Endothelial cell of umbilical vein (primary cell): ENCODE measurements around the gene MS4A4A. TPM values are rescaled to one million over a fixed set of nuclear protein-coding genes. Genes with fewer than 3 reads are reported as not detected.

Source experiments
- BruUV-seq: library from RNA; stranded (reverse); fragments of 400-500 nt; replicated peaks from 2 replicates; lab custom pipeline; 2021; lab: Mats Ljungman, UMichigan
- CTCF ChIA-PET: fragments of 300-600, 350-600 bp; sonication (Branson Sonifier 250); formaldehyde crosslinking; loops from one replicate; lab custom pipeline; 2021; ENCODE audit warnings: antibody characterized with exemption, inconsistent platforms; lab: Charles Lee
- POLR2A ChIA-PET: fragments of 300-600, 350-600 bp; sonication (Branson Sonifier 250); formaldehyde crosslinking; loops from one replicate; lab custom pipeline; 2021; ENCODE audit warnings: antibody characterized with exemption, inconsistent platforms; lab: Charles Lee
- DNase-seq: peaks from one replicate; pipeline ENCODE4 v3.0.0-alpha.2; 2011; ENCODE audit warnings: low read depth, low spot score
- FAIRE-seq: peaks from 2 replicates; lab custom pipeline; 2011; peaks lifted over from hg19 to GRCh38; lab: Jason Lieb, UNC
- H2AFZ ChIP-seq: 2 replicates; pipeline ENCODE4 v1.6.0; 2012; ENCODE audit warnings: low read depth, low read length, control low read depth, inconsistent platforms
- H3K27ac ChIP-seq: 2 replicates; pipeline ENCODE4 v1.5.1; 2011; ENCODE audit warnings: low read depth, mild to moderate bottlenecking, control low read depth, low read length, moderate library complexity; ENCODE audit not compliant: insufficient read depth
- H3K27me3 ChIP-seq, 2 experiments: 2 replicates each; pipeline versions ENCODE4 v1.6.0 to v1.6.1; 2011; ENCODE audit warnings: low read length in 2 of 2, mixed read lengths in 1 of 2; ENCODE audit not compliant: control insufficient read depth in 2 of 2, insufficient read depth in 2 of 2
- H3K36me3 ChIP-seq, 2 experiments: 2 replicates in 1 of 2; 3 replicates in 1 of 2; pipeline ENCODE4 v1.5.1; 2011; ENCODE audit warnings: low read length in 2 of 2, mild to moderate bottlenecking in 1 of 2, moderate library complexity in 1 of 2; ENCODE audit not compliant: control insufficient read depth in 2 of 2, insufficient read depth in 2 of 2; ENCODE audit errors: extremely low read depth in 1 of 2
- H3K4me1 ChIP-seq: 3 replicates; pipeline ENCODE4 v1.5.1; 2011; ENCODE audit warnings: mild to moderate bottlenecking, low read length; ENCODE audit not compliant: control insufficient read depth, insufficient read depth; ENCODE audit errors: extremely low read depth
- H3K4me2 ChIP-seq: 2 replicates; pipeline ENCODE4 v1.6.1; 2011; ENCODE audit warnings: low read length, control low read depth, mixed read lengths; ENCODE audit not compliant: insufficient read depth
- H3K4me3 ChIP-seq, 3 experiments: fragments of 200-600 bp in 1 of 3; sonication (generic), shearing (Covaris generic) in 1 of 3; replicated peaks in 1 of 3; 2 replicates each; pipeline ENCODE4 v1.5.1; 2011 to 2016; ENCODE audit warnings: control low read depth in 3 of 3, low read length in 3 of 3, mild to moderate bottlenecking in 2 of 3, inconsistent platforms in 1 of 3, low read depth in 1 of 3, moderate library complexity in 1 of 3; ENCODE audit not compliant: insufficient read depth in 1 of 3
- H3K79me2 ChIP-seq: 2 replicates; pipeline ENCODE4 v1.6.0; 2012; ENCODE audit warnings: low read length, inconsistent platforms; ENCODE audit not compliant: control insufficient read depth, insufficient read depth
- H3K9ac ChIP-seq: replicated peaks from 2 replicates; pipeline ENCODE3; 2011; ENCODE audit warnings: low read length, control low read depth; ENCODE audit not compliant: insufficient read depth; ENCODE audit errors: extremely low read depth
- H3K9me1 ChIP-seq: replicated peaks from 3 replicates; pipeline ENCODE4 v1.6.0; 2011; ENCODE audit warnings: mild to moderate bottlenecking, low read length; ENCODE audit not compliant: control insufficient read depth, insufficient read depth; ENCODE audit errors: extremely low read depth
- H3K9me3 ChIP-seq: replicated peaks from 2 replicates; pipeline ENCODE4 v1.5.1; 2012; ENCODE audit warnings: low read length, inconsistent platforms; ENCODE audit not compliant: control insufficient read depth, insufficient read depth
- H4K20me1 ChIP-seq: replicated peaks from 2 replicates; pipeline ENCODE3; 2011; ENCODE audit warnings: mild to moderate bottlenecking, low read length; ENCODE audit not compliant: control insufficient read depth, insufficient read depth; ENCODE audit errors: extremely low read depth
- EZH2 ChIP-seq: IDR thresholded peaks from 2 replicates; pipeline ENCODE4 v1.6.1; 2012; ENCODE audit warnings: borderline replicate concordance, low read depth, mild to moderate bottlenecking, moderate library complexity, low read length, inconsistent platforms; ENCODE audit not compliant: severe bottlenecking
- FOS ChIP-seq: IDR thresholded peaks from 2 replicates; pipeline ENCODE4 v1.6.1; 2011; ENCODE audit warnings: mild to moderate bottlenecking, low read length, moderate library complexity, borderline replicate concordance; ENCODE audit not compliant: insufficient read depth
- GATA2 ChIP-seq: IDR thresholded peaks from 2 replicates; pipeline ENCODE4 v1.7.0; 2011; ENCODE audit warnings: low read depth, mild to moderate bottlenecking, moderate library complexity, mixed read lengths, low read length; ENCODE audit not compliant: insufficient read length, insufficient read depth
- JUN ChIP-seq: IDR thresholded peaks from 2 replicates; pipeline ENCODE4 v1.6.1; 2011; ENCODE audit warnings: borderline replicate concordance, low read depth; ENCODE audit not compliant: insufficient read length, insufficient read depth
- MYC ChIP-seq: IDR thresholded peaks from one replicate; pipeline ENCODE4 v1.6.1; 2011; ENCODE audit warnings: mild to moderate bottlenecking, low read depth, low read length
- POLR2A ChIP-seq: IDR thresholded peaks from 2 replicates; pipeline ENCODE4 v1.6.1; 2012; ENCODE audit warnings: low read depth, mild to moderate bottlenecking, control low read depth, low read length
- POLR2AphosphoS5 ChIP-seq: IDR thresholded peaks from 2 replicates; pipeline ENCODE4 v1.6.1; 2012; ENCODE audit warnings: low read depth, mild to moderate bottlenecking, control low read depth, low read length, moderate library complexity; ENCODE audit not compliant: insufficient read depth
- dilution Hi-C: fragments of 300-500 bp; cut with MboI; formaldehyde crosslinking; loops from one replicate; pipeline ENCODE4 v1.15.0; 2019; ENCODE audit warnings: low sequenced_read_pairs; ENCODE audit not compliant: extremely low pct_ligation_motif_present
- intact Hi-C: fragments of 100-400 bp; cut with micrococcal nuclease; formaldehyde crosslinking; loops from one replicate; pipeline ENCODE4 v1.10.0; 2022
- polyA plus RNA-seq, 4 experiments: library from polyadenylated mRNA; depleted of rRNA in 3 of 4; stranded (reverse) in 3 of 4; unstranded in 1 of 4; fragments of >200 nt; gene quantifications; 2 replicates each; pipeline versions ENCODE4 v1.2.1 to v1.2.3, GENCODE V29; 2011 to 2012; ENCODE audit warnings: missing spikeins in 1 of 4
- total RNA-seq: library from RNA; stranded (reverse); gene quantifications from 2 replicates; pipeline ENCODE4 v1.2.3, GENCODE V29; 2021
- TF ChIP-seq, protein P1 (sequence below), 2 donors: IDR thresholded peaks; 1 replicate in 1 of 2; 2 replicates in 1 of 2; pipeline ENCODE4 v1.5.1; 2011; ENCODE audit warnings: low read length in 2 of 2, mild to moderate bottlenecking in 2 of 2, moderate library complexity in 2 of 2, control low read depth in 1 of 2, inconsistent platforms in 1 of 2, low read depth in 1 of 2; ENCODE audit not compliant: insufficient read depth in 1 of 2; ENCODE audit errors: extremely low read depth in 1 of 2
- TF ChIP-seq, protein P2 (sequence below): IDR thresholded peaks from 2 replicates; pipeline ENCODE4 v1.6.1; 2011; ENCODE audit not compliant: insufficient read depth, insufficient read length

MS4A4A gene
- total and polyA plus RNA-seq, 2 donors (not counting 3 experiments of a cell fraction or from before 2014, with no cell fraction given) = 0.19 TPM; not detected in 1

DNA sequence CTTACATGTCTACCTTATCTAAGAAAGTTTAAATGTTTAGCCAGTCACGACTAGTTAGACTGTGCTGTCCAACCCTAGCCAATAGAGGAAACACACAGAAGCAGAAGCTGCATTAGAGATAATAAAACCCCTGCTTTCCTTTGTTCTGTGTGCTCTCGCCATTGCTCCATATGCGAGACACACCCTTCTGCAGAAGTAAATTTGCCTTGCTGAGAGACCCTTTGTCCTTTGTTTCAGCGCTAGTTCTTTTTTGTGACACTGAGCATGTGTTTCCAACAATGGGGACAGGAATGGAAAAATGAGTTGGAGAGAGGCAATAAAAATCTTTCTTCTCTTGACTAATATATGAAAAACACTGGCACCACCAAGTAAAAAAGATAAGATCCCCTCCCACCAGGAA lies 19.5 kb upstream of the MS4A4A start:
- Histone ChIP-seq H3K9ac (no peak overlapping the region), H3K4me1 (no peaks in the 10 kb centered on the region), H3K27ac (no peak overlapping the region), H3K4me2 (no peak overlapping the region), H2AFZ (no peak overlapping the region), H3K9me3 (no peaks in the 10 kb centered on the region), H3K27me3 (peaks cover 0 to 5% of the 10 kb centered on the region in 2 experiments), H3K79me2 (no peaks in the 10 kb centered on the region), H4K20me1 (no peaks in the 10 kb centered on the region), H3K9me1 (no peaks in the 10 kb centered on the region), H3K4me3 (no peak overlapping the region), H3K36me3 (no peaks in the 10 kb centered on the region)
- BruUV-seq = no TSS peak
- dilution Hi-C loops = no loop called here
- TF ChIP-seq, protein P1, sequence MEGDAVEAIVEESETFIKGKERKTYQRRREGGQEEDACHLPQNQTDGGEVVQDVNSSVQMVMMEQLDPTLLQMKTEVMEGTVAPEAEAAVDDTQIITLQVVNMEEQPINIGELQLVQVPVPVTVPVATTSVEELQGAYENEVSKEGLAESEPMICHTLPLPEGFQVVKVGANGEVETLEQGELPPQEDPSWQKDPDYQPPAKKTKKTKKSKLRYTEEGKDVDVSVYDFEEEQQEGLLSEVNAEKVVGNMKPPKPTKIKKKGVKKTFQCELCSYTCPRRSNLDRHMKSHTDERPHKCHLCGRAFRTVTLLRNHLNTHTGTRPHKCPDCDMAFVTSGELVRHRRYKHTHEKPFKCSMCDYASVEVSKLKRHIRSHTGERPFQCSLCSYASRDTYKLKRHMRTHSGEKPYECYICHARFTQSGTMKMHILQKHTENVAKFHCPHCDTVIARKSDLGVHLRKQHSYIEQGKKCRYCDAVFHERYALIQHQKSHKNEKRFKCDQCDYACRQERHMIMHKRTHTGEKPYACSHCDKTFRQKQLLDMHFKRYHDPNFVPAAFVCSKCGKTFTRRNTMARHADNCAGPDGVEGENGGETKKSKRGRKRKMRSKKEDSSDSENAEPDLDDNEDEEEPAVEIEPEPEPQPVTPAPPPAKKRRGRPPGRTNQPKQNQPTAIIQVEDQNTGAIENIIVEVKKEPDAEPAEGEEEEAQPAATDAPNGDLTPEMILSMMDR (IDR thresholded peaks at IDR 0.05; ENCODE audit: extremely low read depth in 1 of 2, insufficient read depth in 1 of 2, low read depth in 1 of 2, low read length in 2 of 2) = no peak
- TF ChIP-seq GATA2 (no peak), EZH2 (no peak), FOS (no peak), JUN (no peak), POLR2AphosphoS5 (no peak), MYC (no peak), POLR2A (no peak)
- TF ChIP-seq, protein P2, sequence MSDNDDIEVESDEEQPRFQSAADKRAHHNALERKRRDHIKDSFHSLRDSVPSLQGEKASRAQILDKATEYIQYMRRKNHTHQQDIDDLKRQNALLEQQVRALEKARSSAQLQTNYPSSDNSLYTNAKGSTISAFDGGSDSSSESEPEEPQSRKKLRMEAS = no peak
- intact Hi-C loops = no loop called here
- POLR2A ChIA-PET = no interaction called here
- FAIRE-seq = no peak
- CTCF ChIA-PET = interaction anchor here (1.0 kb wide), 1 partner anchor 9 kb away, joined by 4 read pairs; no protein-coding TSS in a partner anchor
- no peak for DNase-seq
